ENCODE data around the gene DLGAP4. TPM values are rescaled to one million over a fixed set of nuclear protein-coding genes. Genes with fewer than 3 reads are reported as not detected.

The DLGAP4 gene
- total and polyA plus RNA-seq, 2 of the 13 experiments (the other 11 are each of a cell fraction or from before 2014, with no cell fraction given), result 15.2 to 26.7 TPM

GRCh38 chr20:36469973-36470372 is 163.8 kb downstream of the DLGAP4 start:
- Histone ChIP-seq H3K27ac (ENCODE audit: extremely low read length, insufficient read depth, low read length) (peak overlapping the region; percentile 57), H3K27me3 (ENCODE audit: control insufficient read depth in 1 of 2, insufficient read depth in 2 of 2, low read length in 2 of 2) (no peaks in the 10 kb centered on the region), H3K9ac (ENCODE audit: insufficient read depth, low read depth, low read length) (peak overlapping the region; percentile 12; the same call in 1 of the 2 replicates), H4K20me1 (ENCODE audit: insufficient read depth, low read length) (peaks cover 32% of the 10 kb centered on the region), H3K4me3 (replicated peaks in 1 of 3; ENCODE audit: insufficient read depth in 1 of 3, low read depth in 2 of 3, low read length in 3 of 3) (no peak overlapping the region), H3K79me2 (ENCODE audit: insufficient read depth, low read length) (peaks cover 66% of the 10 kb centered on the region), H3K4me1 (ENCODE audit: insufficient read depth, low read length) (peaks cover 100% of the 10 kb centered on the region), H2AFZ (ENCODE audit: low read length) (no peak overlapping the region), H3K36me3 (replicated peaks in 1 of 2; ENCODE audit: control insufficient read depth in 1 of 2, insufficient read depth in 2 of 2, low read length in 2 of 2) (peaks cover under 1 to 4% of the 10 kb centered on the region in 2 experiments; a peak in 3 of 5 replicates), H3K4me2 (ENCODE audit: low read depth, low read length) (peak overlapping the region; percentile 76), H3K9me3 (ENCODE audit: low read length) (no peaks in the 10 kb centered on the region)
- POLR2A ChIA-PET, result interaction anchor here (0.6 to 2.1 kb wide), 3 partner anchors 15 to 129 kb away, joined by 3 to 4 read pairs (median 4); no protein-coding TSS in a partner anchor
- intact Hi-C loops (cut with micrococcal nuclease; ENCODE audit: unreplicated experiment) (loop anchor here (10.0 kb wide), 1 partner anchor 105 kb away; the partner anchor contains the start of gene TGIF2), in situ Hi-C loops (cut with HindIII; ENCODE audit: extremely low pct_ligation_motif_present, low pct_unique_long_range_greater_than_20kb) (no loop called here)
- DNase-seq (ENCODE audit: low spot score) (no peak), ATAC-seq (no peak), FAIRE-seq (no peak)
- BruUV-seq (replicated peaks), result no TSS peak
- CTCF ChIA-PET (ENCODE audit: low intra/inter-chr PET ratio, low total read pairs), result no interaction called here
- 65% methylated on average over 2 of the region's 2 CpGs for WGBS (ENCODE audit: low lambda C conversion rate)
- TF ChIP-seq ZNF234 (CRISPR knock-in tag; conservative IDR thresholded peaks at IDR 0.05), result no peak
- no peak for TF ChIP-seq MYNN (CRISPR knock-in tag; IDR thresholded peaks at IDR 0.05; ENCODE audit: low read depth)
- TF ChIP-seq MAFF (IDR thresholded peaks at IDR 0.05; ENCODE audit: low read depth, low read length), result no peak
- TF ChIP-seq, protein P1, sequence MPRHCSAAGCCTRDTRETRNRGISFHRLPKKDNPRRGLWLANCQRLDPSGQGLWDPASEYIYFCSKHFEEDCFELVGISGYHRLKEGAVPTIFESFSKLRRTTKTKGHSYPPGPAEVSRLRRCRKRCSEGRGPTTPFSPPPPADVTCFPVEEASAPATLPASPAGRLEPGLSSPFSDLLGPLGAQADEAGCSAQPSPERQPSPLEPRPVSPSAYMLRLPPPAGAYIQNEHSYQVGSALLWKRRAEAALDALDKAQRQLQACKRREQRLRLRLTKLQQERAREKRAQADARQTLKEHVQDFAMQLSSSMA (CRISPR knock-in tag; IDR thresholded peaks at IDR 0.05), result no peak
- TF ChIP-seq, protein P2, sequence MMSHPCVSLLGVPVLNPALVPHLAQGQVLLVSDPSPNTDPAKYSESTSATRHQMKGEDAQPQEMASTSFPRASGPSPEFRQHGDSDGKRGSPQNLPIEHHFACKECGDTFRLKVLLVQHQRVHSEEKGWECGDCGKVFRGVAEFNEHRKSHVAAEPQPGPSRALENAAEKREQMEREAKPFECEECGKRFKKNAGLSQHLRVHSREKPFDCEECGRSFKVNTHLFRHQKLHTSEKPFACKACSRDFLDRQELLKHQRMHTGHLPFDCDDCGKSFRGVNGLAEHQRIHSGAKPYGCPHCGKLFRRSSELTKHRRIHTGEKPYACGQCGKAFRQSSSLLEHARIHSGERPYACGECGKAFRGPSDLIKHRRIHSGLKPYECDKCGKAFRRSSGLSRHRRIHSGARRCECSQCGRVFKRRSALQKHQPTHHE (CRISPR knock-in tag; IDR thresholded peaks at IDR 0.05; ENCODE audit: borderline replicate concordance), result no peak
- 0 out of 2 replicates have a peak, but pooled peaks have one; percentile 7 for TF ChIP-seq ZNF337 (CRISPR knock-in tag; IDR thresholded peaks at IDR 0.05; ENCODE audit: borderline replicate concordance, low read depth)
- TF ChIP-seq, protein P3, sequence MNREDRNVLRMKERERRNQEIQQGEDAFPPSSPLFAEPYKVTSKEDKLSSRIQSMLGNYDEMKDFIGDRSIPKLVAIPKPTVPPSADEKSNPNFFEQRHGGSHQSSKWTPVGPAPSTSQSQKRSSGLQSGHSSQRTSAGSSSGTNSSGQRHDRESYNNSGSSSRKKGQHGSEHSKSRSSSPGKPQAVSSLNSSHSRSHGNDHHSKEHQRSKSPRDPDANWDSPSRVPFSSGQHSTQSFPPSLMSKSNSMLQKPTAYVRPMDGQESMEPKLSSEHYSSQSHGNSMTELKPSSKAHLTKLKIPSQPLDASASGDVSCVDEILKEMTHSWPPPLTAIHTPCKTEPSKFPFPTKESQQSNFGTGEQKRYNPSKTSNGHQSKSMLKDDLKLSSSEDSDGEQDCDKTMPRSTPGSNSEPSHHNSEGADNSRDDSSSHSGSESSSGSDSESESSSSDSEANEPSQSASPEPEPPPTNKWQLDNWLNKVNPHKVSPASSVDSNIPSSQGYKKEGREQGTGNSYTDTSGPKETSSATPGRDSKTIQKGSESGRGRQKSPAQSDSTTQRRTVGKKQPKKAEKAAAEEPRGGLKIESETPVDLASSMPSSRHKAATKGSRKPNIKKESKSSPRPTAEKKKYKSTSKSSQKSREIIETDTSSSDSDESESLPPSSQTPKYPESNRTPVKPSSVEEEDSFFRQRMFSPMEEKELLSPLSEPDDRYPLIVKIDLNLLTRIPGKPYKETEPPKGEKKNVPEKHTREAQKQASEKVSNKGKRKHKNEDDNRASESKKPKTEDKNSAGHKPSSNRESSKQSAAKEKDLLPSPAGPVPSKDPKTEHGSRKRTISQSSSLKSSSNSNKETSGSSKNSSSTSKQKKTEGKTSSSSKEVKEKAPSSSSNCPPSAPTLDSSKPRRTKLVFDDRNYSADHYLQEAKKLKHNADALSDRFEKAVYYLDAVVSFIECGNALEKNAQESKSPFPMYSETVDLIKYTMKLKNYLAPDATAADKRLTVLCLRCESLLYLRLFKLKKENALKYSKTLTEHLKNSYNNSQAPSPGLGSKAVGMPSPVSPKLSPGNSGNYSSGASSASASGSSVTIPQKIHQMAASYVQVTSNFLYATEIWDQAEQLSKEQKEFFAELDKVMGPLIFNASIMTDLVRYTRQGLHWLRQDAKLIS (CRISPR knock-in tag; IDR thresholded peaks at IDR 0.05), result no peak
- no peak for TF ChIP-seq DNMT3B (CRISPR knock-in tag; conservative IDR thresholded peaks at IDR 0.05)
- 0 out of 2 replicates have a peak, but pooled peaks have one; percentile 11 for TF ChIP-seq TRIM24 (CRISPR knock-in tag; IDR thresholded peaks at IDR 0.05)
- TF ChIP-seq, protein P4, sequence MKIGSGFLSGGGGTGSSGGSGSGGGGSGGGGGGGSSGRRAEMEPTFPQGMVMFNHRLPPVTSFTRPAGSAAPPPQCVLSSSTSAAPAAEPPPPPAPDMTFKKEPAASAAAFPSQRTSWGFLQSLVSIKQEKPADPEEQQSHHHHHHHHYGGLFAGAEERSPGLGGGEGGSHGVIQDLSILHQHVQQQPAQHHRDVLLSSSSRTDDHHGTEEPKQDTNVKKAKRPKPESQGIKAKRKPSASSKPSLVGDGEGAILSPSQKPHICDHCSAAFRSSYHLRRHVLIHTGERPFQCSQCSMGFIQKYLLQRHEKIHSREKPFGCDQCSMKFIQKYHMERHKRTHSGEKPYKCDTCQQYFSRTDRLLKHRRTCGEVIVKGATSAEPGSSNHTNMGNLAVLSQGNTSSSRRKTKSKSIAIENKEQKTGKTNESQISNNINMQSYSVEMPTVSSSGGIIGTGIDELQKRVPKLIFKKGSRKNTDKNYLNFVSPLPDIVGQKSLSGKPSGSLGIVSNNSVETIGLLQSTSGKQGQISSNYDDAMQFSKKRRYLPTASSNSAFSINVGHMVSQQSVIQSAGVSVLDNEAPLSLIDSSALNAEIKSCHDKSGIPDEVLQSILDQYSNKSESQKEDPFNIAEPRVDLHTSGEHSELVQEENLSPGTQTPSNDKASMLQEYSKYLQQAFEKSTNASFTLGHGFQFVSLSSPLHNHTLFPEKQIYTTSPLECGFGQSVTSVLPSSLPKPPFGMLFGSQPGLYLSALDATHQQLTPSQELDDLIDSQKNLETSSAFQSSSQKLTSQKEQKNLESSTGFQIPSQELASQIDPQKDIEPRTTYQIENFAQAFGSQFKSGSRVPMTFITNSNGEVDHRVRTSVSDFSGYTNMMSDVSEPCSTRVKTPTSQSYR (CRISPR knock-in tag; IDR thresholded peaks at IDR 0.05; ENCODE audit: borderline replicate concordance), result no peak
- no peak for TF ChIP-seq ZNF747 (CRISPR knock-in tag; IDR thresholded peaks at IDR 0.05; ENCODE audit: borderline replicate concordance)
- TF ChIP-seq ZNF614 (CRISPR knock-in tag; IDR thresholded peaks at IDR 0.05; ENCODE audit: borderline replicate concordance), result 0 out of 2 replicates have a peak, but pooled peaks have one; percentile 41
- no peak for TF ChIP-seq ARNT (IDR thresholded peaks at IDR 0.05)
- TF ChIP-seq DMAP1 (CRISPR knock-in tag; IDR thresholded peaks at IDR 0.05), result 0 out of 2 replicates have a peak, but pooled peaks have one; percentile 12

Measured in HepG2 (cell line).